Measurements from ENCODE around the gene ZNF536. TPM values are rescaled to one million over a fixed set of nuclear protein-coding genes. Genes with fewer than 3 reads are reported as not detected.

Gene ZNF536
- total RNA-seq, 4 donors from 2014 or later = 4.3 to 7.6 (median 5.5) TPM

- Histone ChIP-seq H3K9me3 (no peaks in the 10 kb centered on the region), H3K36me3 (no peaks in the 10 kb centered on the region), H3K4me1 (peaks cover 0 to 18% (median 0%) of the 10 kb centered on the region in 3 donors), H3K27me3 (no peaks in the 10 kb centered on the region), H3K27ac (no peak overlapping the region), H3K4me3 (no peak overlapping the region)
- no peak for ATAC-seq
- 88% methylated on average over 3 of the region's 5 CpGs; no CpG with 5 or more reads in 1 of the 2 donors for WGBS, 2 donors (ENCODE audit: low coverage in 1 of 2)
- TF ChIP-seq POLR2AphosphoS5 (IDR thresholded peaks at IDR 0.05) (no peak), CTCF (IDR thresholded peaks at IDR 0.05) (no peak), EP300 (IDR thresholded peaks at IDR 0.05) (no peak), POLR2A (IDR thresholded peaks at IDR 0.05) (no peak)
These were observed 180.4 kb downstream of the ZNF536 start for GRCh38 chr19:30552593-30552992.

- 69 to 76% methylated on average over 8 to 10 of the region's 12 CpGs for WGBS, 2 donors (ENCODE audit: low coverage in 1 of 2)
- peaks cover 0 to 18% (median 0%) of the 10 kb centered on the region in 3 donors for H3K4me1 ChIP-seq
- H3K27me3 ChIP-seq = peaks cover 12% of the 10 kb centered on the region
- no peaks in the 10 kb centered on the region for H3K36me3 ChIP-seq
- no peak for TF ChIP-seq CTCF (IDR thresholded peaks at IDR 0.05)
- H3K27ac ChIP-seq = no peak overlapping the region
- H3K4me3 ChIP-seq = no peak overlapping the region
- ATAC-seq = no peak
- no peaks in the 10 kb centered on the region for H3K9me3 ChIP-seq
These were observed 183.0 kb downstream of the ZNF536 start for GRCh38 chr19:30555075-30555790.

GRCh38 chr19:30555791-30556110 lies 183.6 kb downstream of the ZNF536 start:
- WGBS, 2 donors (ENCODE audit: low coverage in 1 of 2) = 67 to 90% methylated on average over 1 of the region's 1 CpG
- TF ChIP-seq EP300 (IDR thresholded peaks at IDR 0.05) (no peak), CTCF (IDR thresholded peaks at IDR 0.05) (no peak), POLR2A (IDR thresholded peaks at IDR 0.05) (no peak), POLR2AphosphoS5 (IDR thresholded peaks at IDR 0.05) (no peak)
- no peaks in the 10 kb centered on the region for H3K9me3 ChIP-seq
- peaks cover 0 to 18% (median 0%) of the 10 kb centered on the region in 3 donors for H3K4me1 ChIP-seq
- H3K4me3 ChIP-seq = no peak overlapping the region
- no peaks in the 10 kb centered on the region for H3K36me3 ChIP-seq
- ATAC-seq = no peak
- no peak overlapping the region for H3K27ac ChIP-seq
- peaks cover 14% of the 10 kb centered on the region for H3K27me3 ChIP-seq

- TF ChIP-seq EP300 (IDR thresholded peaks at IDR 0.05) (no peak), CTCF (IDR thresholded peaks at IDR 0.05) (no peak), POLR2A (IDR thresholded peaks at IDR 0.05) (no peak), POLR2AphosphoS5 (IDR thresholded peaks at IDR 0.05) (peak; percentile 22)
- 0 to 15% methylated on average over 1 to 5 of the region's 6 CpGs for WGBS, 2 donors (ENCODE audit: low coverage in 1 of 2)
- no peaks in the 10 kb centered on the region for H3K9me3 ChIP-seq
These were observed 184.1 kb downstream of the ZNF536 start for GRCh38 chr19:30556230-30556711.

GRCh38 chr19:30557212-30557611 lies 185.0 kb downstream of the ZNF536 start:
- H3K9me3 ChIP-seq = no peaks in the 10 kb centered on the region
- WGBS, 2 donors (ENCODE audit: low coverage in 1 of 2) = 26 to 36% methylated on average over 3 of the region's 4 CpGs
- H3K4me3 ChIP-seq = no peak overlapping the region
- H3K27me3 ChIP-seq = peaks cover 19% of the 10 kb centered on the region
- ATAC-seq = no peak
- H3K27ac ChIP-seq = no peak overlapping the region
- no peaks in the 10 kb centered on the region for H3K36me3 ChIP-seq
- TF ChIP-seq POLR2AphosphoS5 (IDR thresholded peaks at IDR 0.05) = no peak
- no peak for TF ChIP-seq CTCF (IDR thresholded peaks at IDR 0.05)
- TF ChIP-seq POLR2A (IDR thresholded peaks at IDR 0.05) = no peak
- TF ChIP-seq EP300 (IDR thresholded peaks at IDR 0.05) = no peak
- H3K4me1 ChIP-seq = peaks cover 0 to 18% (median 0%) of the 10 kb centered on the region in 3 donors

More at GRCh38 chr19:30556230-30556711, 184.1 kb downstream of the ZNF536 start:
- Histone ChIP-seq H3K36me3 (no peaks in the 10 kb centered on the region), H3K27me3 (peaks cover 18% of the 10 kb centered on the region), H3K4me3 (no peak overlapping the region), H3K4me1 (peaks cover 0 to 18% (median 0%) of the 10 kb centered on the region in 3 donors), H3K27ac (no peak overlapping the region)
- ATAC-seq = no peak
